GM18526 (cell line): ENCODE results near the gene MYL12A.

Experiments used
- POLR2A ChIP-seq: IDR thresholded peaks from 3 replicates; pipeline ENCODE4 v1.6.1; 2011; ENCODE audit not compliant: insufficient read length; ENCODE audit errors: extremely low read depth

Gene MYL12A

GRCh38 chr18:3262234-3263131 is 14.9 kb downstream of the MYL12A start:
- no peak for TF ChIP-seq POLR2A

- TF ChIP-seq POLR2A: no peak
Measured at GRCh38 chr18:3263132-3263700, 15.6 kb downstream of the MYL12A start.

DNA sequence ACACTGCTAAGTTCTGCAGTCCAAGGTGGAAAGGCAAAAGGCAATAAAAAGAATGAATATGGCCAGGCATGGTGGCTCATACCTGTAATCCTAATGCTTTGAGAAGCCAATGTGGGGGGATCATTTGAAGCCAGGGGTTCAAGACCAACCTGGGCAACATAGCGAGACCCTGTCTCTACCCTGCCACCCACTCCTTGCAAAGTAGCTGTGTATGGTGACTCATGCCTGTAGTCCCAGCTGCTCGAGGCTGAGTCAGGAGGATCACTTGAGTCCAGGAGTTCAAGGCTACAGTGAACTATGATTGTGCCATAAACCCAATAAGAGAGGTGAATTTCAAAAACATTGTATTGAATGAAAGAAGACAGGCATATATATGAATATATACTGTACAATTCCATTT is 16.8 kb downstream of the MYL12A start:
- TF ChIP-seq POLR2A: no peak

- TF ChIP-seq POLR2A: no peak
Measured at GRCh38 chr18:3265564-3266033, 18.0 kb downstream of the MYL12A start.

DNA sequence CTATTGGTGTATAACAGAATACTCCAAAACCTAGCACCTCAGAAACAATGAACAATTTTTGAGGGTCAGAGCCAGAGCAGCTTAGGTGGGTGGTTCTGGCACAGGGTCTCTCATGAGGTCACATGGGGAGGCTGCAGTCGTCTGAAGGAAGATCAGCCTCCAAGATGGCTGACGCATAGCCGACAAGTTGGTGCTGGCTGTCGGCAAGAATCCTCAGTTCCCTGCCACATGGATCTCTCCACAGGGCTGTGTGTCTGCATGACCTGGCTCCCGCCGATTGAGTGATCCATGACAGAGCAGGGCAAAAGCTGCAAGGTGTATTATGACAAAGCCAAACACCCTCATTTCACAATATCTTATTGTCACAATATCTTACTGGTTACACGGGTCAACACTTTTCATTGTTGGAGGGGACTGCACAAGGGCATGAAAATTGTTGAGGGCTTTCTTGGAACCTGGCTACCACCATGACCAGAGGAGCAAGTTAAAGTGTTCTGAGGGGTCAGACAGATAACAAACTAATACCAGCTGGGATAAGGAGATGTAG is 18.5 kb downstream of the MYL12A start:
- TF ChIP-seq POLR2A: no peak

- TF ChIP-seq POLR2A: no peak
Measured at GRCh38 chr18:3268306-3268705, 20.7 kb downstream of the MYL12A start.

- no peak for TF ChIP-seq POLR2A
Measured at GRCh38 chr18:3269241-3269913, 21.8 kb downstream of the MYL12A start.

DNA sequence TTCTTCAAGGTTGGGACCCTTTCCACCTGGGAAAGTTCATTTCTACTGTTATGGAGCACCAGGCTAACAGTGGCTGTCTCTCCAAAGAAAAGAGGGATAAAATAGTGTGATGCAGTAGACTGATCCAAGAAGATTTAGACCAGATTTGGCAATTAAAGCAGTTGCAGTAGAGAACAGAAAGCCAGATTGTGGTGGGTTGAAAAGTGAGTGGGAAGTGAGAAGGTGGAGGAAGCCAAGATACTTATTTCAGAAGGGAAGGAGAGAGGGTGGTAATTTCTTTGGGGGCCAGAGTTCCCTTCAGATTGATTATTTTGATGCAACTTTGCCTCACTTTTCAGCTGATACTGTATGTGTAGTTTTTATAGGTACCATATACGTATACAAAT is 22.3 kb downstream of the MYL12A start:
- TF ChIP-seq POLR2A: no peak

DNA sequence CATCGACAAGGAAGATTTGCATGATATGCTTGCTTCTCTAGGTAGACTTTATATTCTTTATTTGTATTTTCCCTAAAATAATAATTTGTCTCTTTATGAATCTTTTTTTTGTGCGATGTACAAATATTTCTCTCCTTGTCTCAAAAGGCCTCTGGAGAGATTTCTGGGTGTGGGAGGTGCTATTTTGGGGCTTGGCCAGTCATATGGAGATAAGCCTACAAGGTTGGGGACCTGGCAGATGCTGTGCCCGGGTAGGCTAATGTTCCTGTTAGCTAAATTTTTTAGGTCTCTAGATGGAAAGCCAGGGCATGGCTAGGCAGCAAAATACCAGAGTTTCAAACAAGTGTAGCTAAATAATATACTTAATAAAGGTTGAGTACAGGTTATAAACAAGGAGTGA is 25.4 kb downstream of the MYL12A start:
- no peak for TF ChIP-seq POLR2A

- TF ChIP-seq POLR2A: no peak
Measured at GRCh38 chr18:3279201-3280185, 31.9 kb downstream of the MYL12A start.

- TF ChIP-seq POLR2A: no peak
Measured at GRCh38 chr18:3281456-3282400, 34.1 kb downstream of the MYL12A start.

DNA sequence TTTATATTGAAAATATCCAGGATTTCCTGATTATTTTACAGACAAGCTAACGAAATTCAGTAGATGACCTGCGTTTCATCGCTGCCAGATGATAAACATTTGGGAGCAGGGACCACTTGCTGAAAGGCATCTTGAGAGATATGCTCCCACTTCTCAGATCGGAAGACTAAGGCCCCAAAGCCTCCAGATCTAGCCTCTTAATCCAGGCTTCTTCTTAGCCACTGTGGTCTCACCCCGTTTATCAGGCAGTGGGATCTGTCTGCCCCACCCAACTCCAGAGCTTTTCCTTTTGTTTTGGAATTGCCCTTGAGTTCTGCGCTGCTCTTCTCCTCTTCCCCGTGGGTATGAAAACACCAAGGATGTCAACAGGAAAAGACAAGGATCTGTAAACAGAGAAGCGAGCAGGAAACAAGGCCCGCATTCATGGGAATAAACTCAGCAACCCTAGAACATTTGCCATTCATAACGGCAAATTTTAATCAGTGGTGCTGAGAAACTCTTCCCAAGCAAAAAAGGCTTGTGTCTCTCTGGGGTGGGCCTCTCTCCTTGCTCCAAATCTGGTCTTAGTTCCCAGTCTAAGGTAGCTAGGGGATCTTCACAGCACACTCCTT is 35.8 kb downstream of the MYL12A start:
- TF ChIP-seq POLR2A: no peak

DNA sequence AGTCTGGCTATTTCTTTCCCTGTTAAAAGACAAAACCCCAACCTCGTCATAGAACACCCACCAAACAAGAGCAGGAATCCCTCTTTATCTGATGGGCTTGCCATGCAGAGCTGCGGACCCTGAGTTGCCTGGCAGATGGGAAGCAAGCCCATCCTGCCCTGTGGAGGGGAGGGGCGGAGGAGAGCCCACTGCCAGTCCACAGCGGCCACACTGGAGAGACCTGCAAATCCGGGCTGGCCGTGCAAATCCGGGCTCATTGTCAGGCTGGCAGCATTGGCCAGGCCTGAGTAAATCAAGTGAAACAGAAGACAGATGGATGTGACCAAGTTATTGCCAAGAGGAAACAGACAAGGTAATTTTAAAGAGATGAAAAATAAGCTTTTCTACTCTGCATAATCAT is 36.3 kb downstream of the MYL12A start:
- TF ChIP-seq POLR2A: no peak
